SK-N-SH (cell line): ENCODE measurements around the gene NUDT14. TPM values are rescaled to one million over a fixed set of nuclear protein-coding genes. Genes with fewer than 3 reads are reported as not detected.

Experiments used
- CTCF ChIA-PET: fragments of 300-600, 350-600 bp; formaldehyde crosslinking; extraction: SDS; loops from one replicate; lab custom pipeline; 2021; lab: Yijun Ruan, JAX
- POLR2A ChIA-PET: fragments of 350-600 bp; sonication (Branson Sonifier 250); formaldehyde crosslinking; extraction: SDS; loops from one replicate; lab custom pipeline; 2020; ENCODE audit warnings: antibody characterized with exemption, inconsistent platforms; lab: Yijun Ruan, JAX
- DNase-seq: peaks from one replicate; pipeline ENCODE4 v3.0.0; 2012
- H2AFZ ChIP-seq: fragments of 200-600 bp; sonication (generic); 2 replicates; pipeline ENCODE4 v1.8.1; 2016; ENCODE audit warnings: antibody characterized with exemption, mild to moderate bottlenecking, low read depth
- H3F3A ChIP-seq: fragments of 200-600 bp; sonication (generic); replicated peaks from 2 replicates; pipeline ENCODE3; 2016; ENCODE audit warnings: antibody characterized with exemption, mild to moderate bottlenecking; ENCODE audit not compliant: insufficient read depth
- H3K27ac ChIP-seq, 2 experiments: fragments of 200-500 bp in 1 of 2; fragments of 200-600 bp in 1 of 2; sonication (Bioruptor generic) in 1 of 2; sonication (generic), shearing (Covaris generic) in 1 of 2; 2 replicates each; pipeline versions ENCODE4 v1.5.1 to v1.6.1; 2014 to 2016; ENCODE audit warnings: low read depth in 2 of 2, inconsistent platforms in 1 of 2, low read length in 1 of 2, mild to moderate bottlenecking in 1 of 2, mixed read lengths in 1 of 2
- H3K27me3 ChIP-seq: fragments of 200-600 bp; sonication (generic), shearing (Covaris generic); 2 replicates; pipeline ENCODE4 v1.6.1; 2016; ENCODE audit warnings: mixed run types; ENCODE audit not compliant: insufficient read depth
- H3K36me3 ChIP-seq, 2 experiments: fragments of 200-500 bp in 1 of 2; fragments of 200-600 bp in 1 of 2; sonication (Bioruptor generic) in 1 of 2; sonication (generic) in 1 of 2; replicated peaks in 1 of 2; 2 replicates each; pipeline versions ENCODE3 to v1.5.1; 2014 to 2016; ENCODE audit warnings: low read length in 1 of 2, mild to moderate bottlenecking in 1 of 2; ENCODE audit not compliant: insufficient read depth in 2 of 2, control insufficient read depth in 1 of 2
- H3K4me1 ChIP-seq, 2 experiments: fragments of 200-500 bp in 1 of 2; fragments of 200-600 bp in 1 of 2; sonication (Bioruptor generic) in 1 of 2; sonication (generic), shearing (Covaris generic) in 1 of 2; 2 replicates each; pipeline versions ENCODE4 v1.5.1 to v1.6.1; 2014 to 2016; ENCODE audit warnings: low read depth in 1 of 2, low read length in 1 of 2, mixed run types in 1 of 2; ENCODE audit not compliant: insufficient read depth in 2 of 2, control insufficient read depth in 1 of 2
- H3K4me2 ChIP-seq: fragments of 200-600 bp; sonication (generic), shearing (Covaris generic); 2 replicates; pipeline ENCODE4 v1.6.1; 2017; ENCODE audit warnings: mixed run types
- H3K4me3 ChIP-seq, 2 experiments: fragments of 200-500 bp in 1 of 2; fragments of 200-600 bp in 1 of 2; sonication (Bioruptor generic) in 1 of 2; sonication (generic), shearing (Covaris generic) in 1 of 2; 2 replicates each; pipeline versions ENCODE4 v1.5.1 to v1.8.1; 2014 to 2016; ENCODE audit warnings: low read depth in 2 of 2, inconsistent platforms in 1 of 2, low read length in 1 of 2, mild to moderate bottlenecking in 1 of 2, mixed read lengths in 1 of 2, moderate library complexity in 1 of 2
- H3K79me2 ChIP-seq: fragments of 200-600 bp; sonication (generic); 2 replicates; pipeline ENCODE4 v1.8.1; 2017; ENCODE audit warnings: mild to moderate bottlenecking; ENCODE audit not compliant: insufficient read depth
- H3K9ac ChIP-seq: fragments of 200-600 bp; sonication (generic); 2 replicates; pipeline ENCODE4 v1.6.1; 2017; ENCODE audit warnings: mixed run types
- H3K9me2 ChIP-seq: fragments of 200-600 bp; sonication (generic); 2 replicates; pipeline ENCODE4 v1.6.1; 2017; ENCODE audit warnings: mixed run types
- H3K9me3 ChIP-seq: fragments of 200-600 bp; sonication (generic); 2 replicates; pipeline ENCODE4 v1.6.1; 2017; ENCODE audit warnings: mixed run types, mild to moderate bottlenecking, moderate library complexity
- H4K20me1 ChIP-seq: fragments of 200-600 bp; sonication (generic); 2 replicates; pipeline ENCODE4 v1.6.1; 2017; ENCODE audit warnings: mild to moderate bottlenecking, mixed run types; ENCODE audit not compliant: insufficient read depth
- CTCF ChIP-seq: fragments of 200-600 bp; sonication (generic); IDR thresholded peaks from 2 replicates; pipeline ENCODE4 v1.6.1; 2017; ENCODE audit warnings: antibody characterized with exemption, mild to moderate bottlenecking, moderate library complexity
- ELF1 ChIP-seq: IDR thresholded peaks from 2 replicates; pipeline ENCODE4 v1.4.0; 2012
- EZH2phosphoT487 ChIP-seq: fragments of 200-600 bp; sonication (generic); IDR thresholded peaks from 2 replicates; pipeline ENCODE4 v1.6.1; 2017; ENCODE audit warnings: low read depth, mixed run types, mild to moderate bottlenecking, antibody characterized with exemption, moderate library complexity, borderline replicate concordance
- FOSL2 ChIP-seq: IDR thresholded peaks from 2 replicates; pipeline ENCODE4 v1.4.0; 2012; ENCODE audit warnings: low read depth, mild to moderate bottlenecking, moderate library complexity, borderline replicate concordance
- FOXM1 ChIP-seq: IDR thresholded peaks from 2 replicates; pipeline ENCODE4 v1.4.0; 2012; ENCODE audit warnings: low read depth, mild to moderate bottlenecking
- GATA2 ChIP-seq: sonication (generic); formaldehyde crosslinking; IDR thresholded peaks from 2 replicates; pipeline ENCODE4 v1.5.0; 2020; ENCODE audit warnings: mild to moderate bottlenecking, missing genetic modification reagents
- IRF3 ChIP-seq: fragments of 150-350 bp; IDR thresholded peaks from 2 replicates; pipeline ENCODE4 v1.6.1; 2016; ENCODE audit warnings: mild to moderate bottlenecking, low read depth, low read length
- JUND ChIP-seq: IDR thresholded peaks from 2 replicates; pipeline ENCODE4 v1.4.0; 2012
- MEF2A ChIP-seq: IDR thresholded peaks from 2 replicates; pipeline ENCODE4 v1.4.0; 2012; ENCODE audit warnings: low read depth, borderline replicate concordance
- MXI1 ChIP-seq: IDR thresholded peaks from 2 replicates; pipeline ENCODE4 v1.6.1; 2012; ENCODE audit warnings: mild to moderate bottlenecking, low read depth, low read length, improper control_type of control experiment
- NFIC ChIP-seq: IDR thresholded peaks from 2 replicates; pipeline ENCODE4 v1.4.0; 2012; ENCODE audit warnings: borderline replicate concordance
- NRF1 ChIP-seq: IDR thresholded peaks from 2 replicates; pipeline ENCODE4 v1.6.1; 2012; ENCODE audit warnings: low read depth, mild to moderate bottlenecking, low read length
- POLR2AphosphoS5 ChIP-seq: IDR thresholded peaks from 2 replicates; pipeline ENCODE4 v1.6.1; 2012; ENCODE audit warnings: low read depth, low read length
- RCOR1 ChIP-seq: fragments of 150-350 bp; IDR thresholded peaks from 2 replicates; pipeline ENCODE4 v1.6.1; 2017; ENCODE audit warnings: antibody characterized with exemption, low read length
- RXRA ChIP-seq: IDR thresholded peaks from 2 replicates; pipeline ENCODE4 v1.4.0; 2012; ENCODE audit warnings: low read depth, mild to moderate bottlenecking, borderline replicate concordance
- SIN3A ChIP-seq: IDR thresholded peaks from 2 replicates; pipeline ENCODE4 v1.6.1; 2012; ENCODE audit warnings: low read depth, mild to moderate bottlenecking, low read length, moderate library complexity, borderline replicate concordance
- TAF1 ChIP-seq: IDR thresholded peaks from 2 replicates; pipeline ENCODE4 v1.6.1; 2012; ENCODE audit warnings: low read depth, mild to moderate bottlenecking, low read length, moderate library complexity, borderline replicate concordance
- TCF12 ChIP-seq: IDR thresholded peaks from 2 replicates; pipeline ENCODE4 v1.4.0; 2012
- TEAD4 ChIP-seq: IDR thresholded peaks from 2 replicates; pipeline ENCODE4 v1.4.0; 2012; ENCODE audit warnings: mild to moderate bottlenecking, borderline replicate concordance; ENCODE audit not compliant: insufficient read depth
- YY1 ChIP-seq: IDR thresholded peaks from 2 replicates; pipeline ENCODE4 v1.4.0; 2012; ENCODE audit warnings: low read depth, mild to moderate bottlenecking
- WGBS: methylation state at CpG from one replicate; pipeline ENCODE4 v1.1.6; 2017; ENCODE audit warnings: low lambda C conversion rate; 5-methylcytosine and 5-hydroxymethylcytosine counted together
- polyA plus RNA-seq, 3 experiments: library from polyadenylated mRNA; depleted of rRNA; stranded (reverse); fragments of >200 nt; gene quantifications; 2 replicates each; pipeline ENCODE4 v1.2.3, GENCODE V29; 2012

Gene NUDT14
- polyA plus RNA-seq, 1 of the 3 experiments (the other 2 are of a cell fraction): 18.4 TPM

- no peaks in the 10 kb centered on the region for H3K9me3 ChIP-seq
- POLR2A ChIA-PET: no interaction called here
- CTCF ChIA-PET: interaction anchor here (1.1 to 2.4 kb wide), 2 partner anchors 29 to 179 kb away, joined by 3 to 5 read pairs; no protein-coding TSS in a partner anchor
- 81% methylated on average over 11 of the region's 13 CpGs for WGBS
- H2AFZ ChIP-seq: no peak overlapping the region
- no peak for DNase-seq
- H3K4me3 ChIP-seq: no peak overlapping the region
- peaks cover 3 to 4% of the 10 kb centered on the region in 2 experiments; a peak in 2 of 4 replicates for H3K4me1 ChIP-seq
- H3K9me2 ChIP-seq: no peaks in the 10 kb centered on the region
- TF ChIP-seq NRF1: no peak
- TF ChIP-seq POLR2AphosphoS5: no peak
- TF ChIP-seq MXI1: no peak
- no peak for TF ChIP-seq TAF1
- TF ChIP-seq YY1: no peak
- TF ChIP-seq TCF12: no peak
- no peak for TF ChIP-seq CTCF
- no peak for TF ChIP-seq FOSL2
- TF ChIP-seq RCOR1: no peak
- TF ChIP-seq NFIC: no peak
- TF ChIP-seq FOXM1: no peak
- TF ChIP-seq IRF3: no peak
- TF ChIP-seq GATA2: no peak
- TF ChIP-seq ELF1: no peak
- TF ChIP-seq JUND: no peak
- no peak for TF ChIP-seq EZH2phosphoT487
- no peak for TF ChIP-seq RXRA
- TF ChIP-seq MEF2A: no peak
- TF ChIP-seq SIN3A: no peak
- no peak for TF ChIP-seq TEAD4
- TF ChIP-seq, all 33 proteins: peak for 0
- H3K27me3 ChIP-seq: peaks cover 9% of the 10 kb centered on the region; the same call in 1 of the 2 replicates
- H3K9ac ChIP-seq: no peak overlapping the region
- no peaks in the 10 kb centered on the region for H3F3A ChIP-seq
- no peak overlapping the region for H3K27ac ChIP-seq
- H3K36me3 ChIP-seq: no peaks in the 10 kb centered on the region
- no peak overlapping the region for H3K4me2 ChIP-seq
- H4K20me1 ChIP-seq: no peaks in the 10 kb centered on the region
- no peaks in the 10 kb centered on the region for H3K79me2 ChIP-seq
Observed at GRCh38 chr14:105173145-105173544, 8.0 kb downstream of the NUDT14 start.
